Effector memory CD4-positive, alpha-beta T cell (primary cell): ENCODE results near the gene TRIB2.

Experiments used
- DNase-seq, 3 donors: peaks; one replicate each; pipeline ENCODE4 v3.0.0-alpha.2; 2020
- H3K27ac ChIP-seq: 2 replicates; pipeline ENCODE4 v1.7.0; 2013; ENCODE audit warnings: mild to moderate bottlenecking, low read length, moderate library complexity; ENCODE audit not compliant: insufficient read depth, poor library complexity, severe bottlenecking
- H3K27me3 ChIP-seq: replicated peaks from 2 replicates; pipeline ENCODE4 v1.7.0; 2013; ENCODE audit warnings: mild to moderate bottlenecking, low read length; ENCODE audit not compliant: insufficient read depth, control insufficient read depth, poor library complexity, severe bottlenecking
- H3K36me3 ChIP-seq: 2 replicates; pipeline ENCODE4 v1.7.0; 2013; ENCODE audit warnings: mild to moderate bottlenecking, low read length, moderate library complexity; ENCODE audit not compliant: control insufficient read depth, insufficient read depth
- H3K4me1 ChIP-seq: 2 replicates; pipeline ENCODE4 v1.7.0; 2013; ENCODE audit warnings: low read length, mild to moderate bottlenecking; ENCODE audit not compliant: control insufficient read depth, insufficient read depth, poor library complexity, severe bottlenecking
- H3K4me3 ChIP-seq: 2 replicates; pipeline ENCODE4 v1.7.0; 2013; ENCODE audit warnings: low read length, low read depth, mild to moderate bottlenecking; ENCODE audit not compliant: insufficient read depth, poor library complexity, severe bottlenecking
- H3K9me3 ChIP-seq: 2 replicates; pipeline ENCODE4 v1.7.0; 2013; ENCODE audit warnings: mild to moderate bottlenecking, low read length, moderate library complexity; ENCODE audit not compliant: control insufficient read depth

TRIB2 gene

GRCh38 chr2:12694990-12695774 is 21.6 kb upstream of the TRIB2 start:
- Histone ChIP-seq H3K27me3 (no peaks in the 10 kb centered on the region), H3K9me3 (peaks cover 2% of the 10 kb centered on the region), H3K4me1 (no peaks in the 10 kb centered on the region), H3K36me3 (no peaks in the 10 kb centered on the region), H3K4me3 (no peak overlapping the region), H3K27ac (no peak overlapping the region)
- no peak for DNase-seq

- Histone ChIP-seq H3K27ac (no peak overlapping the region), H3K4me3 (no peak overlapping the region), H3K36me3 (no peaks in the 10 kb centered on the region), H3K4me1 (peaks cover 6% of the 10 kb centered on the region), H3K9me3 (no peaks in the 10 kb centered on the region), H3K27me3 (no peaks in the 10 kb centered on the region)
- DNase-seq, result no peak
These were observed 19.1 kb upstream of the TRIB2 start for GRCh38 chr2:12697617-12698016.

DNA sequence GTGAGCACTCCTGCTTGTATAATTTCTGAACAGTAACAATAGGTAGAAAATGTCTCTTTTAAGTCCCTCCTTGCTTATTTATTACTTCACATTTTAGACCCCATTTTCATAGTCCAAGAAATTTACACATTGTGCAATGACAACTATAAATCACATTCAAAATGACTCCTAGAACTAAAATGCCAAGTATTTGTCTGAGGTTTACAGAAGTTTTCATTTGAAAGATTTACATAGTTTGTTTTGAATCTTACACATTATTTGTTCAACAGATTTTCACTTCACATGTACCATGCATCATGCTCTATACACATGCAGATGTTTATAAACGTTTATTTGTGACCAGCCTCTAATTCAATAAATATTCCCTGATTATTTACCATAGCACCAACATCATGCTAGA is 15.7 kb upstream of the TRIB2 start:
- no peaks in the 10 kb centered on the region for H3K27me3 ChIP-seq
- H3K4me3 ChIP-seq, result no peak overlapping the region
- no peak for DNase-seq
- H3K36me3 ChIP-seq, result no peaks in the 10 kb centered on the region
- H3K9me3 ChIP-seq, result no peaks in the 10 kb centered on the region
- no peak overlapping the region for H3K27ac ChIP-seq
- peaks cover 6% of the 10 kb centered on the region for H3K4me1 ChIP-seq

- DNase-seq, result no peak
- H3K27me3 ChIP-seq, result no peaks in the 10 kb centered on the region
- H3K27ac ChIP-seq, result no peak overlapping the region
- no peaks in the 10 kb centered on the region for H3K36me3 ChIP-seq
- H3K9me3 ChIP-seq, result no peaks in the 10 kb centered on the region
- H3K4me1 ChIP-seq, result peaks cover 6% of the 10 kb centered on the region
- peak overlapping the region; percentile 1 for H3K4me3 ChIP-seq
These were observed 15.0 kb upstream of the TRIB2 start for GRCh38 chr2:12701786-12702167.

DNA sequence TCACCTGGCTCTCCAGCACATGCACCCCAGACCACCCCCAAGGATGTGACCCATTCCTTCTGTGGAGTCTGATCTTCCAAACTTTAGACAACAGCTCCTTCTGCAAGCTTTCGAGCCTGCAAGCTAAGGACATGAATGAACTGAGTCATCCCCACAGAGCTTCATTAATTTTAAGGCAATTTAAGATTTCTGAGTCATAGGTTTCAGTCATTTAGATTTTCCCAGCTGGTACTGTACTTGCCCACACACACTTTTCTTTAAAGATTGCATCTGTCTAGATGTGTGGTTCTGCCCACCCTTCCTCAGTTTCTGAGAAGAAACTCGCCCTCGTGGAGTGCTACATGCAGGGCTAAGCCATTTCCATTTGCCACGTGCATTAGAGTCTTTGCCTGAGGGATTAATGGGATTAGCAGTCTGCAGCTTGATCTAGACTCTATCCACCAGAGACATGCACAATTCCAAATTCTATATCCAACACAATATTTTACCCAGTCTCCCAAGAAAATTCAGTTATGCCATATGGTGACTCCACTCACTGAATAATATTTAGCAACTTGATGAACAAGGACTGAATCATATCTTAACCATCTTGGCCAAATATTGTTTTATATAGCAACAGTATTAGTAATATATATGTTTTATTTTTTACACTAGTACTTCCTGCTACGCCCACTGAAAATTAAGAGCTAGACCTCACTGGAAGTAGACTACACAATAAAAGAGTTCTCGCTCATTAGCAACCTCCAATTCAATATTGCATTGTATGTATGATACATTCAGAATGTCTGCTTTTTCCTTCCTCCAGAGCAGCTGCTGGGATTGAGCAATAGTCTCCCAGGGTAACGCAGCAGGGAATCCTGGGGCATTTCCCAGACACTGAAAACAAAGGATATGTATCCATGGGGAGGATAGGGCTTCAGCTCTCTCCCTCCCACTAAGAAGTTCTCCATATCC is 14.3 kb upstream of the TRIB2 start:
- DNase-seq, result no peak
- Histone ChIP-seq H3K27me3 (no peaks in the 10 kb centered on the region), H3K36me3 (no peaks in the 10 kb centered on the region), H3K27ac (no peak overlapping the region), H3K9me3 (no peaks in the 10 kb centered on the region), H3K4me1 (peaks cover 6% of the 10 kb centered on the region), H3K4me3 (peak overlapping the region; percentile 1)

DNA sequence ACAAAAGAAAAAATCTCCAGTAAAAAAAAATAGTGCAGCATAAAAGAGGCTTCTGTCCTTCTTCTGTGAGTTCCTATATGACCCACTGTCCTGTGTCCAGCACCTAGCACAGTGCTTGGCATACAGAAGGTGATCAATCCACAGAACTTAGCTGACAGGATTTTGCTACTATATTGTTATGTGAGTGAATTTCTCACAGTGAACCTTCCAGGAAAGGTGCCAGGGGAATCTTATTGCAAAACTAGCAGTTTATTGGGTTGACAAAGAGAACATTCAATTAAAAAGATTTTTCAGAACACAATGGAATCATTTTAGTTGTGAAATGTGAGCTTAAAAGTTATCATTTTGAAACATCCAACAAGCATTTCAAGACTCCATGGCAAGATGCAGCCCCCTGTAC is 12.4 kb upstream of the TRIB2 start:
- Histone ChIP-seq H3K4me1 (peaks cover 18% of the 10 kb centered on the region), H3K9me3 (no peaks in the 10 kb centered on the region), H3K27me3 (no peaks in the 10 kb centered on the region), H3K4me3 (no peak overlapping the region), H3K27ac (no peak overlapping the region), H3K36me3 (no peaks in the 10 kb centered on the region)
- no peak for DNase-seq

DNA sequence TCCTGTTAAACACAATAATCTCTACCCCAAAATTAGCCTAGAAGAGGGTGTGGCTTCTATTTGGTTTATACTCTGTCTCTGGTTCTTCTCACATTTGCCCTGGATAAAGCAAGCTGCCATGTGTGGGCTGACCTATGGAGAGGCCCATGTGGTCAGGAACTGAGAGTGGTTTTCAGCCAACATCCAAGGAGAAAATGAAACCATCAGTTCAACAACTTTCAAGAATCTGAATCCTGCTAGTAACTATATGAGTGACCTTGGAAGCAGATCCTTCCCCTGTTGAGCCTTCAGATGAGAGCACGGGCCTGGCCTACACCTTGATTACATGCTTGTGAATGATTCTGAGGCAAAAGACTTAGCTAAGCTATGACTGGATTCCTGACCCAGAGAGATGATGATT is 11.5 kb upstream of the TRIB2 start:
- Histone ChIP-seq H3K27me3 (no peaks in the 10 kb centered on the region), H3K9me3 (no peaks in the 10 kb centered on the region), H3K36me3 (no peaks in the 10 kb centered on the region), H3K4me3 (no peak overlapping the region), H3K27ac (no peak overlapping the region), H3K4me1 (peaks cover 26% of the 10 kb centered on the region)
- DNase-seq, result no peak

DNA sequence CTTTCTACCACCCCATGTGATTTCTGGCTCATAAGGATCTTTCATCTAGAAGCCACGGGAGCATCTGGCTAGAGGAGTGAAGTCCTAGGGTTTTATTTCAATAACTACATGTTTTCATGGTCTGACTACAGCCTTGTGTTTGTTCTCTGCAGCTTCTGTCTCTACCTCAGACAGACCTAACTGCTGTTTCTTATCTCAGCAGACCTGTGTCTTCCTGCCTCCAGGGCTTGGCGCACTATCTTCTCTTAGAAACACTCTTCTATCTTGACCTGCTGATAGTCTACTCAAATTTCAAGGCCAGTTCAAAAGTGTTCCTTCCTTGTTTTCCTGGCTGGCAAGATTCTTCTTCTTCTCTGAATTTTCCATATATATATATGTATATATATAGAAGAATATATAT is 11.0 kb upstream of the TRIB2 start:
- no peaks in the 10 kb centered on the region for H3K36me3 ChIP-seq
- peaks cover 31% of the 10 kb centered on the region for H3K4me1 ChIP-seq
- no peaks in the 10 kb centered on the region for H3K27me3 ChIP-seq
- H3K4me3 ChIP-seq, result no peak overlapping the region
- no peaks in the 10 kb centered on the region for H3K9me3 ChIP-seq
- no peak for DNase-seq
- H3K27ac ChIP-seq, result no peak overlapping the region

DNA sequence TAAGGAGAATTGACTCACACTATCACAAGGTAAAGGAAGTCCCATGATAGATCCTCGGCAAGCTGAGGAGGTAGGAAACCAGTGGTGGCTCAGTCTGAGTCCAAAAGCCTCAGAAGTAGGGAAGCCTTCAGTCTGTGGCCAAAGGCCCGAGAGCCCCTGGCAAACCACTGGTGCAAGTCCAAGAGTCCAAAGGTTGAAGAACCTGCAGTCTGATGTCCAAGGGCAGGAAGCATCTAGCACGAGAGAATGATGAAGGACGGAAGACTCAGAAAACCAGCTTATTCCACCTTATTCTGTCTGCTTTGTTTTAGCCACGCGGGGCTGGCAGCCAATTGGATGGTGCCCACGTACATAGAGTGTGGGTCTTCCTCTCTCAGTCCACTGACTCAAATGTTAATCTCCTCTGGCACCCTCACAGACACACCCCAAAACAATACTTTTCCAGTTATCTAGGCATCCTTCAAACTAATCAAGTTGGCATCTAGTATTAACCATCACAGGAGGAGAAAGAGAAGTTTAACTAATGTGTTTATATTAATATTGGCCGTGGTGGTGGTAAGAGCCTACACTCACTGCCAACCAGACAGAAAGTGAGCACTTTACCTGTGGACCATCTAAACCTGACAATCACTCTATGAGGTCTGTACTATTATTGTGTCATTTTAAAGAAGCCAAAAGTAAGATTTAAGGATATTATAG is 8.1 kb upstream of the TRIB2 start:
- Histone ChIP-seq H3K27ac (peak overlapping the region; percentile 50), H3K36me3 (no peaks in the 10 kb centered on the region), H3K4me1 (peaks cover 32% of the 10 kb centered on the region)

GRCh38 chr2:12709207-12709522 is 7.6 kb upstream of the TRIB2 start:
- Histone ChIP-seq H3K4me1 (peaks cover 32% of the 10 kb centered on the region), H3K4me3 (no peak overlapping the region), H3K9me3 (no peaks in the 10 kb centered on the region), H3K27ac (peak overlapping the region; percentile 19), H3K27me3 (no peaks in the 10 kb centered on the region), H3K36me3 (no peaks in the 10 kb centered on the region)
- DNase-seq, result peak in 1 of 3 donors; percentile 17

More for the DNA sequence above, 8.1 kb upstream of the TRIB2 start:
- Histone ChIP-seq H3K27me3 (no peaks in the 10 kb centered on the region), H3K9me3 (no peaks in the 10 kb centered on the region), H3K4me3 (no peak overlapping the region)
- no peak for DNase-seq
